ENCODE results near the gene GRIP2.

The GRIP2 gene

DNA sequence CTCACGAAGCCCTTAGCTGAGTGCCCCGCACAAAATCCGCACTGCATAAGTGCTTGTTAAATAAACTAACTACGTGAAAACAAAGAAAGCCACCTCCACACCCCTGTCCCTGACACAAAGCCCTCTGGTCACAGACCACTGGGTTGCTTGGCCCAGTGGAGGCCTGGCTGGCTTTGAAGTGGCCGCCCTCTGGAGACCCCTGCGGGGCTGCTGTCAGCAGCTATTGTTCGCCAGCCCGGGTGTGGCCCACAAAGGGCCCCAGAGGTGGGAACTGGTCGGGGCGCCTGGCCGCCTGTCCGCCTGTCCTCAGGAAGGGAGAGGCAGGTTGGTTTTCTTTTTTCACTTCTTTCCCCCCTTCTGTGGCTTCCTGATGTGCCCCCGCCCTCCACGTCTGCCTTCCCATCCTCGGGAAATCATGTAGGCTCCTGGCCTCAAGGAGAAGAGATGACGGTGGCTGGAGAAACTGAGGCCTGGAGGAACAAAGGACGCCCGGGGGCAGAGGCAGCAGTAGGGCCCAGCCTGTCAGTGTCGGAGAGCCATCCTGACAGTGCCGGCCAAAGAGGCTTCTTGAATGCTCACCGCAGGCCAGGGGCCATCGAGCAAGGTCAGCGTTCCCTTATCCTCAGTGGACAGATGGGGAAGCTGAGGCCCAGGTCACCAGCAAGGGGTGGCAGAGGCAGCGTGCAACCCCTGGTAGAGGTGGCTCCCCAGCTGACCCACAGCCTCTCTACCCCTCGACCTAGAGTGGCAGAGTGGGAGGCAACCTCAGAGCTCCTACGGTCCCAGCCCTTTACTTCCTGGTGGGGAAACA, 76.6 kb downstream of the GRIP2 start:
- no peak overlapping the region for H3K4me2 ChIP-seq (ENCODE audit: low read length)
- no peak overlapping the region for H3K4ac ChIP-seq (ENCODE audit: low read depth, low read length)
- no peak overlapping the region for H2AFZ ChIP-seq (ENCODE audit: insufficient read depth, low read length, poor library complexity)
- H3K27ac ChIP-seq (ENCODE audit: low read depth, low read length): peak overlapping the region; percentile 18
- no peak overlapping the region for H4K8ac ChIP-seq (ENCODE audit: low read depth, low read length)
- no peak overlapping the region for H3K4me3 ChIP-seq (ENCODE audit: low read depth, low read length)
- peaks cover 8 to 14% of the 10 kb centered on the region in 2 experiments for H3K4me1 ChIP-seq (ENCODE audit: control insufficient read depth in 1 of 2, insufficient read depth in 2 of 2, low read length in 2 of 2)
- H4K12ac ChIP-seq (ENCODE audit: low read depth, low read length): no peak overlapping the region
- H2BK120ac ChIP-seq (ENCODE audit: insufficient read depth, low read length, poor library complexity): no peak overlapping the region
- H2BK12ac ChIP-seq (ENCODE audit: low read length): peak overlapping the region; percentile 19
- H3K27me3 ChIP-seq (ENCODE audit: insufficient read depth, low read length): no peaks in the 10 kb centered on the region
- no CpG with 5 or more reads among the region's 26 CpGs for WGBS (ENCODE audit: extremely low coverage, insufficient coverage, insufficient read length)
- H2BK5ac ChIP-seq (ENCODE audit: low read depth, low read length, poor library complexity): no peak overlapping the region
- peaks cover 7% of the 10 kb centered on the region for H3K79me1 ChIP-seq (ENCODE audit: low read length)
- DNase-seq: no peak
- H3K18ac ChIP-seq (ENCODE audit: low read length): peak overlapping the region; percentile 15
- peaks cover 61 to 78% of the 10 kb centered on the region in 2 experiments for H3K36me3 ChIP-seq (ENCODE audit: control insufficient read depth in 1 of 2, insufficient read depth in 2 of 2, low read length in 2 of 2)
- no peaks in the 10 kb centered on the region for H3K79me2 ChIP-seq (ENCODE audit: control insufficient read depth, insufficient read depth, low read length, poor library complexity)
- peak overlapping the region; percentile 2 for H3K14ac ChIP-seq (ENCODE audit: low read length)
- peak overlapping the region; percentile 23 for H4K91ac ChIP-seq (ENCODE audit: low read depth, low read length)
- peak overlapping the region; percentile 8 for H2AK5ac ChIP-seq (ENCODE audit: low read length)
- H3K23ac ChIP-seq (ENCODE audit: low read length): no peak overlapping the region
- no peak overlapping the region for H3K9ac ChIP-seq (ENCODE audit: low read length)
- H3K9me3 ChIP-seq (ENCODE audit: insufficient read depth, low read depth, low read length): peaks cover 4% of the 10 kb centered on the region

DNA sequence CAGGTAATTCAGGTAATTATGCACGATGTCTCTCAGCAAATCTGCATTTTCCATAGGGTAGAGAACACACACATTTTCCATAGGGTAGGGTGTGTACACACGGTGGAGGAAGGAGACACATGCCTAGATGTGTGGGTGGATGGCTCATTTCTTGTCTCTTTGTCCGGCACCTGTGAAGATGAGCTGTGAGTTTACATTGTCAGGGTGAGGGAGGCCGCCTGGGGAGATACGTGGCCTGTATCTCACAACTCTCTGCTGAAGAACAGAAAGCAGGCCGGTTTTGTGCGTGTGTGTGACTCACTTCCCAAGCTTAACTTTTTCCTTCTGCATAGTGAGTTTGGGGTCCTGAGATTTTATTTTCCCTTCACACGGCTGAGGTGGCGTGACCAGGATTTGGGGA, 77.4 kb downstream of the GRIP2 start:
- no peak overlapping the region for H2BK5ac ChIP-seq (ENCODE audit: low read depth, low read length, poor library complexity)
- no peak overlapping the region for H4K12ac ChIP-seq (ENCODE audit: low read depth, low read length)
- no peaks in the 10 kb centered on the region for H3K27me3 ChIP-seq (ENCODE audit: insufficient read depth, low read length)
- no peak overlapping the region for H3K23ac ChIP-seq (ENCODE audit: low read length)
- WGBS (ENCODE audit: extremely low coverage, insufficient coverage, insufficient read length): no CpG with 5 or more reads among the region's 9 CpGs
- H2BK120ac ChIP-seq (ENCODE audit: insufficient read depth, low read length, poor library complexity): no peak overlapping the region
- H4K91ac ChIP-seq (ENCODE audit: low read depth, low read length): no peak overlapping the region
- H2AK5ac ChIP-seq (ENCODE audit: low read length): no peak overlapping the region
- peak overlapping the region; percentile 18 for H3K27ac ChIP-seq (ENCODE audit: low read depth, low read length)
- H4K8ac ChIP-seq (ENCODE audit: low read depth, low read length): no peak overlapping the region
- peaks cover 3% of the 10 kb centered on the region for H3K9me3 ChIP-seq (ENCODE audit: insufficient read depth, low read depth, low read length)
- no peak overlapping the region for H3K4ac ChIP-seq (ENCODE audit: low read depth, low read length)
- H3K14ac ChIP-seq (ENCODE audit: low read length): no peak overlapping the region
- H3K4me1 ChIP-seq (ENCODE audit: control insufficient read depth in 1 of 2, insufficient read depth in 2 of 2, low read length in 2 of 2): peaks cover 8 to 14% of the 10 kb centered on the region in 2 experiments
- H2BK12ac ChIP-seq (ENCODE audit: low read length): no peak overlapping the region
- DNase-seq: no peak
- no peak overlapping the region for H3K4me2 ChIP-seq (ENCODE audit: low read length)
- no peak overlapping the region for H3K18ac ChIP-seq (ENCODE audit: low read length)
- H3K36me3 ChIP-seq (ENCODE audit: control insufficient read depth in 1 of 2, insufficient read depth in 2 of 2, low read length in 2 of 2): peaks cover 63 to 78% of the 10 kb centered on the region in 2 experiments
- peaks cover 7% of the 10 kb centered on the region for H3K79me1 ChIP-seq (ENCODE audit: low read length)
- H3K79me2 ChIP-seq (ENCODE audit: control insufficient read depth, insufficient read depth, low read length, poor library complexity): no peaks in the 10 kb centered on the region
- H3K9ac ChIP-seq (ENCODE audit: low read length): no peak overlapping the region
- H3K4me3 ChIP-seq (ENCODE audit: low read depth, low read length): no peak overlapping the region
- no peak overlapping the region for H2AFZ ChIP-seq (ENCODE audit: insufficient read depth, low read length, poor library complexity)

DNA sequence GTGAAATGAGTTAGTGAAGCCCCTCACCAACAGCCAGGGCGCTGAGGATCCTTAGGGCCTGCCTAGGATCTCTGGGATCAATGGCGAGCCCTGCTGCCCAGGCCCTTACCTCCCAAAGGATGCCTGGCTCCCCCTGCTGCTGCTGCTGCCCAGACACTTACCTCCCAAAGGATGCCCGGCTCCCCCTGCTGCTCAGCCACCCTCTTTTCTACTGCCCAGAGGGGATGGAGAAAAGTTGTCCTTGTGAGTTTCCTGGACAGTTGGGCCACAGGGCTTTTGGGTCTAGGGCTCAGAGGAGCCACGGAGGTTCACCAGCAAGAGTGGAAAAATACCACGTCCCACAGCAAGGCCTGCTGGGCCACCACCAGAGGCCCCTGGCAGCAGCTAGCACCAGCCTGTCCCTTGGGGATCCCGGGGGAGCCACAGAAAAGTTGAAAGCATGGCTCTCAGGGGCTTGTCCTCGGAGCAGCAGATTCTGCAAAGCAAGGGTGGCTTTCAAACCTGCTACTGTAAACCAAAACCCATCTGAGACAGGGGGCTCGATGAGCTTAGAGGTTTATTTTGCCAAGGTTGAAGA, 78.3 kb downstream of the GRIP2 start:
- Histone ChIP-seq H3K36me3 (ENCODE audit: control insufficient read depth in 1 of 2, insufficient read depth in 2 of 2, low read length in 2 of 2) (peaks cover 60 to 74% of the 10 kb centered on the region in 2 experiments), H4K8ac (ENCODE audit: low read depth, low read length) (no peak overlapping the region), H2AFZ (ENCODE audit: insufficient read depth, low read length, poor library complexity) (no peak overlapping the region), H3K27me3 (ENCODE audit: insufficient read depth, low read length) (no peaks in the 10 kb centered on the region), H2BK120ac (ENCODE audit: insufficient read depth, low read length, poor library complexity) (peak overlapping the region; percentile 39), H3K27ac (ENCODE audit: low read depth, low read length) (no peak overlapping the region), H3K9me3 (ENCODE audit: insufficient read depth, low read depth, low read length) (peaks cover 3% of the 10 kb centered on the region), H3K18ac (ENCODE audit: low read length) (no peak overlapping the region), H3K4me1 (ENCODE audit: control insufficient read depth in 1 of 2, insufficient read depth in 2 of 2, low read length in 2 of 2) (peaks cover 8 to 14% of the 10 kb centered on the region in 2 experiments), H3K4me3 (ENCODE audit: low read depth, low read length) (no peak overlapping the region), H3K79me1 (ENCODE audit: low read length) (peaks cover 7% of the 10 kb centered on the region), H3K23ac (ENCODE audit: low read length) (no peak overlapping the region), H3K9ac (ENCODE audit: low read length) (no peak overlapping the region), H3K4ac (ENCODE audit: low read depth, low read length) (no peak overlapping the region), H3K4me2 (ENCODE audit: low read length) (no peak overlapping the region), H4K91ac (ENCODE audit: low read depth, low read length) (peak overlapping the region; percentile 36), H2BK5ac (ENCODE audit: low read depth, low read length, poor library complexity) (no peak overlapping the region), H3K79me2 (ENCODE audit: control insufficient read depth, insufficient read depth, low read length, poor library complexity) (no peaks in the 10 kb centered on the region), H3K14ac (ENCODE audit: low read length) (no peak overlapping the region), H4K12ac (ENCODE audit: low read depth, low read length) (no peak overlapping the region), H2BK12ac (ENCODE audit: low read length) (no peak overlapping the region), H2AK5ac (ENCODE audit: low read length) (no peak overlapping the region)
- no CpG with 5 or more reads among the region's 8 CpGs for WGBS (ENCODE audit: extremely low coverage, insufficient coverage, insufficient read length)
- peak in 1 of 2 donors; percentile 42 for DNase-seq

DNA sequence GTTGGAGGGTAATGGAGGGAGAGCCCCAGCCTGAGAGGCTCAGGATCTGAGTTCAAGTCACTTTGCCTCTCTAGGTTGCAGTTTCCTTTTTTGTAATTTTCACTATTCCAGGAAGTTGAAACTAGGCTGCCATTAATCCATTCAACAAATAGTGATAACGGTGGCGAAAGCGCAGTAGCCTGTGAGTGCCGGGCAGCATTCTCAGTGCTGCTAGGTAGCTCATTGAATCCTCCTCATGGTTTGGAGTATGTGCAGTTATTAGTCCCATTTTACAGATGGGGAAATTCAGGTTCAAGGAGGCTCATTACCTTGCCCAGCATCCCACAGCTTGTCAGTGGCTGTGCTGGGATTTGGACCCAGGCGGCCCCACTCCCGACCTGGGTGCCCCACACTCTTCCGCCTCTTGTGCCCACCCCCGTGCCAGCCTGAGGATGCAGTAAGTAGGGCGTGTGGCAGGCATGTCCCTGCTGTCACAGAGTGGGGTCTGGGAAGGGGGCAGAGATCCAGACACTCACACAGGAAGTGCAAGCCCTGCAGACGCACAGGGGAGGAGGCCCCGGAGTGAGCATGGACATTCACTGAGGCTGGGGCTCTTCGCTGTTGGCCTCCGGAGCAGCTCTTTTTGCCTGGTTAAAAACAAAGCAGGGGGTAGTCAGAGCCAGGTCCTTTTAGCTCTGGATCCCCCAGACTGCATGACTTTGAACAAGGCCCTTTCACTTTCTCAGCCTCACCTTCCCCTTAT, 79.0 kb downstream of the GRIP2 start:
- H3K23ac ChIP-seq (ENCODE audit: low read length): no peak overlapping the region
- no peak overlapping the region for H3K18ac ChIP-seq (ENCODE audit: low read length)
- peaks cover 8 to 14% of the 10 kb centered on the region in 2 experiments for H3K4me1 ChIP-seq (ENCODE audit: control insufficient read depth in 1 of 2, insufficient read depth in 2 of 2, low read length in 2 of 2)
- no peak overlapping the region for H2AFZ ChIP-seq (ENCODE audit: insufficient read depth, low read length, poor library complexity)
- H2AK5ac ChIP-seq (ENCODE audit: low read length): no peak overlapping the region
- H4K8ac ChIP-seq (ENCODE audit: low read depth, low read length): no peak overlapping the region
- no peak overlapping the region for H2BK120ac ChIP-seq (ENCODE audit: insufficient read depth, low read length, poor library complexity)
- H4K91ac ChIP-seq (ENCODE audit: low read depth, low read length): peak overlapping the region; percentile 3
- no peak overlapping the region for H3K9ac ChIP-seq (ENCODE audit: low read length)
- DNase-seq: no peak
- no peak overlapping the region for H3K14ac ChIP-seq (ENCODE audit: low read length)
- no peaks in the 10 kb centered on the region for H3K79me2 ChIP-seq (ENCODE audit: control insufficient read depth, insufficient read depth, low read length, poor library complexity)
- no peaks in the 10 kb centered on the region for H3K27me3 ChIP-seq (ENCODE audit: insufficient read depth, low read length)
- no peak overlapping the region for H2BK5ac ChIP-seq (ENCODE audit: low read depth, low read length, poor library complexity)
- peaks cover 7% of the 10 kb centered on the region for H3K79me1 ChIP-seq (ENCODE audit: low read length)
- peaks cover 58 to 72% of the 10 kb centered on the region in 2 experiments for H3K36me3 ChIP-seq (ENCODE audit: control insufficient read depth in 1 of 2, insufficient read depth in 2 of 2, low read length in 2 of 2)
- no peak overlapping the region for H2BK12ac ChIP-seq (ENCODE audit: low read length)
- H3K4ac ChIP-seq (ENCODE audit: low read depth, low read length): no peak overlapping the region
- H3K9me3 ChIP-seq (ENCODE audit: insufficient read depth, low read depth, low read length): peaks cover 3% of the 10 kb centered on the region
- H3K4me3 ChIP-seq (ENCODE audit: low read depth, low read length): no peak overlapping the region
- no CpG with 5 or more reads among the region's 13 CpGs for WGBS (ENCODE audit: extremely low coverage, insufficient coverage, insufficient read length)
- no peak overlapping the region for H3K27ac ChIP-seq (ENCODE audit: low read depth, low read length)
- H3K4me2 ChIP-seq (ENCODE audit: low read length): no peak overlapping the region
- peak overlapping the region; percentile 20 for H4K12ac ChIP-seq (ENCODE audit: low read depth, low read length)
